ENCODE data around the gene VASH1.

- TF ChIP-seq POLR2A (IDR thresholded peaks at IDR 0.05; ENCODE audit: low read depth, low read length) (no peak), PAX5 (IDR thresholded peaks at IDR 0.05; ENCODE audit: insufficient read depth, low read length, severe bottlenecking) (no peak), TAF1 (IDR thresholded peaks at IDR 0.05; ENCODE audit: low read depth, low read length) (no peak), POLR2AphosphoS5 (IDR thresholded peaks at IDR 0.05; ENCODE audit: low read depth, low read length) (no peak)
Measured at GRCh38 chr14:76779221-76780057, 18.2 kb downstream of the VASH1 start.

Data from GM12891 (cell line).